T-helper 22 cell (primary cell): ENCODE data around the gene SERTAD1.
A peak's percentile ranks its signal among the peaks of the same experiment; 100 is the strongest.
"Not testable (repeated sequence)": the region's sequence is repeated elsewhere in the genome, so short reads cannot be mapped to it uniquely, and the experiment has no call there.

Experiments
- DNase-seq: peaks from one replicate; pipeline ENCODE4 v3.0.0-alpha.2; 2020; ENCODE audit warnings: low read depth

SERTAD1 gene

GRCh38 chr19:40422748-40423566 is 2.8 kb downstream of the SERTAD1 start:
- no peak for DNase-seq

GRCh38 chr19:40421993-40422747 is 3.6 kb downstream of the SERTAD1 start:
- DNase-seq, result no peak

GRCh38 chr19:40420766-40421765 is 4.7 kb downstream of the SERTAD1 start:
- peak; percentile 70 for DNase-seq

GRCh38 chr19:40420451-40420765 is 5.4 kb downstream of the SERTAD1 start:
- DNase-seq, result no peak

- DNase-seq, result no peak
Measured at GRCh38 chr19:40419780-40420179, 6.0 kb downstream of the SERTAD1 start.

- no peak for DNase-seq
Measured at GRCh38 chr19:40419066-40419612, 6.7 kb downstream of the SERTAD1 start.

- DNase-seq, result no peak
Measured at GRCh38 chr19:40418040-40418439, 7.8 kb downstream of the SERTAD1 start.

- no peak for DNase-seq
Measured at GRCh38 chr19:40417643-40417981, 8.2 kb downstream of the SERTAD1 start.

GRCh38 chr19:40416918-40417642 is 8.7 kb downstream of the SERTAD1 start:
- DNase-seq, result no peak

- DNase-seq, result no peak
Measured at GRCh38 chr19:40415768-40416167, 10.0 kb downstream of the SERTAD1 start.

- DNase-seq, result no peak
Measured at GRCh38 chr19:40414542-40415535, 11.0 kb downstream of the SERTAD1 start.

- DNase-seq, result no peak
Measured at GRCh38 chr19:40413291-40413845, 12.4 kb downstream of the SERTAD1 start, which contains the start of gene PRX. PRX (minus strand) TSS chr19:40413378; CDS start chr19:40407932, 5,446 bp downstream.

GRCh38 chr19:40412866-40413265 is 12.9 kb downstream of the SERTAD1 start:
- no peak for DNase-seq

- DNase-seq, result no peak
Measured at GRCh38 chr19:40411958-40412499, 13.8 kb downstream of the SERTAD1 start.

GRCh38 chr19:40411125-40411842 is 14.5 kb downstream of the SERTAD1 start:
- no peak for DNase-seq

GRCh38 chr19:40410030-40410389 is 15.8 kb downstream of the SERTAD1 start:
- DNase-seq, result no peak

- DNase-seq, result not testable (repeated sequence)
Measured at GRCh38 chr19:40408598-40408925, 17.2 kb downstream of the SERTAD1 start.

- no peak for DNase-seq
Measured at GRCh38 chr19:40407714-40408597, 17.8 kb downstream of the SERTAD1 start.
